WERI-Rb-1 (cell line): ENCODE results near the gene ADAT2.

Experiments used
- DNase-seq: peaks from one replicate; pipeline ENCODE4 v3.0.0-alpha.2; 2020
- H3K27ac ChIP-seq: fragments of 250-450 bp; sonication (Bioruptor Pico); 2 replicates; pipeline ENCODE4 v1.5.1; 2020; ENCODE audit warnings: mild to moderate bottlenecking, moderate library complexity
- H3K27me3 ChIP-seq: fragments of 250-450 bp; sonication (Bioruptor Pico); 2 replicates; pipeline ENCODE4 v1.5.1; 2021; ENCODE audit warnings: mild to moderate bottlenecking, low read depth, moderate library complexity; ENCODE audit not compliant: insufficient read depth, severe bottlenecking
- H3K36me3 ChIP-seq: fragments of 250-450 bp; sonication (Bioruptor Pico); 2 replicates; pipeline ENCODE4 v1.5.1; 2020; ENCODE audit warnings: mild to moderate bottlenecking, moderate library complexity
- H3K4me3 ChIP-seq: 2 replicates; pipeline ENCODE4 v1.5.1; 2011; ENCODE audit warnings: low read depth, mild to moderate bottlenecking, control low read depth, low read length
- H3K9me3 ChIP-seq: fragments of 250-450 bp; sonication (Bioruptor Pico); 2 replicates; pipeline ENCODE4 v1.5.1; 2021; ENCODE audit warnings: mild to moderate bottlenecking, moderate library complexity; ENCODE audit not compliant: severe bottlenecking
- TF ChIP-seq, protein P1 (sequence below): IDR thresholded peaks from 2 replicates; pipeline ENCODE4 v1.5.1; 2011; ENCODE audit warnings: low read depth, mild to moderate bottlenecking, control low read depth, inconsistent platforms, low read length

The ADAT2 gene

GRCh38 chr6:143399176-143399575, 51.3 kb downstream of the ADAT2 start:
- Histone ChIP-seq H3K4me3 (no peak overlapping the region), H3K36me3 (no peaks in the 10 kb centered on the region), H3K27me3 (no peaks in the 10 kb centered on the region), H3K27ac (no peak overlapping the region), H3K9me3 (no peaks in the 10 kb centered on the region)
- TF ChIP-seq, protein P1, sequence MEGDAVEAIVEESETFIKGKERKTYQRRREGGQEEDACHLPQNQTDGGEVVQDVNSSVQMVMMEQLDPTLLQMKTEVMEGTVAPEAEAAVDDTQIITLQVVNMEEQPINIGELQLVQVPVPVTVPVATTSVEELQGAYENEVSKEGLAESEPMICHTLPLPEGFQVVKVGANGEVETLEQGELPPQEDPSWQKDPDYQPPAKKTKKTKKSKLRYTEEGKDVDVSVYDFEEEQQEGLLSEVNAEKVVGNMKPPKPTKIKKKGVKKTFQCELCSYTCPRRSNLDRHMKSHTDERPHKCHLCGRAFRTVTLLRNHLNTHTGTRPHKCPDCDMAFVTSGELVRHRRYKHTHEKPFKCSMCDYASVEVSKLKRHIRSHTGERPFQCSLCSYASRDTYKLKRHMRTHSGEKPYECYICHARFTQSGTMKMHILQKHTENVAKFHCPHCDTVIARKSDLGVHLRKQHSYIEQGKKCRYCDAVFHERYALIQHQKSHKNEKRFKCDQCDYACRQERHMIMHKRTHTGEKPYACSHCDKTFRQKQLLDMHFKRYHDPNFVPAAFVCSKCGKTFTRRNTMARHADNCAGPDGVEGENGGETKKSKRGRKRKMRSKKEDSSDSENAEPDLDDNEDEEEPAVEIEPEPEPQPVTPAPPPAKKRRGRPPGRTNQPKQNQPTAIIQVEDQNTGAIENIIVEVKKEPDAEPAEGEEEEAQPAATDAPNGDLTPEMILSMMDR: no peak
- no peak for DNase-seq

DNA sequence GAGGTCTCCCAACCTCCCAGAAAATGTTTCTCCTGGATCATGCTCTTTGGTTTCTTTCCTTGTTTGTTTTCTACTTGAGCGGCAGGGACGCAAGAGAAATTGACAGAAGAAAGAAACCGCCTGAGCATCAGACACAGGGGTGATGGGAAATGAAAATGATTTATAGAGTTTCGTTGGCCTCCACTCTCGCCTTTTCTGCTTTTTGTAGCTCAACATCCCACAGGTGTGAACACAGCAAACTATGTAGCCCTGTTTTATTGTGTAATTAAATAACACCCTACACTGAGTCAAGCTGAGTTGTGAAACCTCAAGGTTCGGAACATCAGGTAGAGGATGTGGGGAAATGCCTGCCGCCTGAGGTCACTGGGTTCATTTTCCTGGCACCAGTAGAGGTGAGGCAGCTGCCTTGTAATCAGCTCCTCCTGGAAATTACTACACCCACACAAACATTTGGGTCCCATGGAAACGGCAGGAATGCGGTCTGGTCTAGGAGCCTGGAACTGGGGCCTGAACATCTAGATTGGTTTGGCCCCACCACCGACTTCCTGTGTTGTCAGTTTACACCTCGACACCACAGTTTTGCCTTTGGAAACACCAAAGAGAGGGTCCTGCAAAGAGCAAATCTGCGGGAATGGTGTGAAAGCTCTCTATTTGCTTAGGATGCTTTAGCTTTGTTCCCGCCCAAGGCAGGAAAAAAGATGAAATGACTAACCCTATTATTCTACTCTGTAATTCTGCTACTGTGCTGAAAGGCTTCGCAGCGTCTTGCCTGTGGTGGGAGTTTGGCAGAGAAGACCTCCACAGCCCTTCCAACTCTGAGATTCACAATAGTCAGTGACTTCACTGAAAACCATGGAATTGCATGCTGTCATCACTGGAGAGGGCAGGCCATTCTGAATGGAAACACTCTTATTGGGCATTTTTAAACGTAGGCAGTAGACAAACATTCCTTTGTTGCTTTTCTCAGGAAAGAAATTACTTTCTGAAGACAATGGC, 53.0 kb downstream of the ADAT2 start:
- DNase-seq: no peak
- Histone ChIP-seq H3K27me3 (no peaks in the 10 kb centered on the region), H3K27ac (no peak overlapping the region), H3K9me3 (no peaks in the 10 kb centered on the region), H3K4me3 (no peak overlapping the region), H3K36me3 (no peaks in the 10 kb centered on the region)
- TF ChIP-seq, protein P1: no peak

- TF ChIP-seq, protein P1: no peak
- DNase-seq: no peak
- H3K27ac ChIP-seq: no peak overlapping the region
These were observed 53.8 kb downstream of the ADAT2 start for GRCh38 chr6:143396497-143397226.

DNA sequence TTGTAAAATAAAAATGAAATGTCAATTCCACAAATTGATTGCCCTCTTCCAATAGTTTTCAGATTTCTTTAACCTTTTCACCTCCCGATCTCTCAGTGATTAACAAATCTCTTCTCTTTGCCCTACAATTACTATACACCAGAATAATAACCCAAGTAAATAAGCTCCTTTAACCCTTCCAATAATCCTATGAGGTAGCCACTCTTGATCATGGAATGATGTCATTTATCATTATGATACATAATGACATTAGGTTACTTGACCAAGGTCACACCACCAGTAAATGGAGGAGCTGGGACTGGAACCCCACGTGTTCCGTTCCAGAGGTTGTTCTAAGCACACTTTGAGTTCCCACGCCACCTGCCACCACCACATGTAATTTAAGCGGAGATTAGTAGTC, 54.8 kb downstream of the ADAT2 start:
- TF ChIP-seq, protein P1: no peak
- no peak for DNase-seq
- no peak overlapping the region for H3K27ac ChIP-seq
- H3K9me3 ChIP-seq: no peaks in the 10 kb centered on the region
- H3K36me3 ChIP-seq: no peaks in the 10 kb centered on the region
- no peaks in the 10 kb centered on the region for H3K27me3 ChIP-seq
- H3K4me3 ChIP-seq: no peak overlapping the region

More at GRCh38 chr6:143396497-143397226, 53.8 kb downstream of the ADAT2 start:
- no peaks in the 10 kb centered on the region for H3K9me3 ChIP-seq
- no peaks in the 10 kb centered on the region for H3K36me3 ChIP-seq
- H3K27me3 ChIP-seq: no peaks in the 10 kb centered on the region
- no peak overlapping the region for H3K4me3 ChIP-seq

DNA sequence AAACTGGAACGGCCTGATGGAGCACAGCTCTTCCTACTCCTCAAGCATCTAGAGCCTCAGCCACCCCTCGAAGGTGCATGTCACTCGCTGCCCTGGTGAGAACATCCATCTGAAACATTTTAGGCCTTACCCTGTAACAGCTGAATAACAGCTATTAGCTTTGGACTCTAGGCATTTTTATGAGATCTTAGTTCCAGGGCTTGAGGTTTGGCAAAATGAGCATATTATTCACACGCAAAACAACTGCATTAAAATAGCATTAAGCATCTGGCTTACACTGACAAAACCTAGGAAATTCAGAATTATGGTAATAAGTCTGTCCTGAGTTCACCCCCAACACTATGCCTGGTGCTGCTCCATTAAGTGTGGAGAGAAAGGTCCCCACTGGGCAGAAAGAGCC, 56.1 kb downstream of the ADAT2 start:
- H3K27ac ChIP-seq: no peak overlapping the region

More for the DNA sequence above, 56.1 kb downstream of the ADAT2 start:
- Histone ChIP-seq H3K9me3 (no peaks in the 10 kb centered on the region), H3K27me3 (no peaks in the 10 kb centered on the region), H3K36me3 (no peaks in the 10 kb centered on the region), H3K4me3 (no peak overlapping the region)
- TF ChIP-seq, protein P1: no peak
- no peak for DNase-seq
